ENCODE data around the gene AREG.

The AREG gene

DNA sequence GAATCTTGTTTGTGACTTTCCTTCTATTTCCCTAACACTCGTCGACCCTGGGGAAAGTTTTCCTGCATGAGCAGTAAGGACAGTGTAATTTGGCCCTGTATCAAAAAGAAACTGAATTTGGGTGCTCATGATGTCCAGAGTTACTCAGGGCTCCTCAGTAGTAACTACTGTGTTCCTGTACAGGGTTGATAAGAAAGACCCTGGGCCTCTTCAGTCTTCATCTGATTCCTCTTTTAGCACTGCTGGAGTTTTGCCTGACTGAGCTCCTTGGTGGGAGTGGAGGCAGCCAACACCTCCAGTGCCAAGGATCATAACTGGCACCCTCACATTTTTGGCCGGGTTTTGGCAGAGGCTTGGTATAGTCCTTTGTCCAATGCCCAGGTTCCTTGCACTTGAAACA lies 7.1 kb upstream of the AREG start:
- TF ChIP-seq MAX (IDR thresholded peaks at IDR 0.05; ENCODE audit: low read depth, low read length): no peak
- no peak for TF ChIP-seq CTCF (IDR thresholded peaks at IDR 0.05; ENCODE audit: low read depth, low read length)
- no peak for TF ChIP-seq POLR2A (IDR thresholded peaks at IDR 0.05; ENCODE audit: extremely low read depth, insufficient read length)
- no peak for TF ChIP-seq MYC (IDR thresholded peaks at IDR 0.05; ENCODE audit: low read depth, low read length)

GRCh38 chr4:74438661-74439060 lies 6.3 kb upstream of the AREG start:
- TF ChIP-seq POLR2A (IDR thresholded peaks at IDR 0.05; ENCODE audit: extremely low read depth, insufficient read length) (no peak), MYC (IDR thresholded peaks at IDR 0.05; ENCODE audit: low read depth, low read length) (no peak), CTCF (IDR thresholded peaks at IDR 0.05; ENCODE audit: low read depth, low read length) (no peak), MAX (IDR thresholded peaks at IDR 0.05; ENCODE audit: low read depth, low read length) (no peak)

More for the DNA sequence above, 7.1 kb upstream of the AREG start:
- DNase-seq (ENCODE audit: low read depth): no peak
- H3K4me3 ChIP-seq (ENCODE audit: low read depth, low read length): no peak overlapping the region

DNA sequence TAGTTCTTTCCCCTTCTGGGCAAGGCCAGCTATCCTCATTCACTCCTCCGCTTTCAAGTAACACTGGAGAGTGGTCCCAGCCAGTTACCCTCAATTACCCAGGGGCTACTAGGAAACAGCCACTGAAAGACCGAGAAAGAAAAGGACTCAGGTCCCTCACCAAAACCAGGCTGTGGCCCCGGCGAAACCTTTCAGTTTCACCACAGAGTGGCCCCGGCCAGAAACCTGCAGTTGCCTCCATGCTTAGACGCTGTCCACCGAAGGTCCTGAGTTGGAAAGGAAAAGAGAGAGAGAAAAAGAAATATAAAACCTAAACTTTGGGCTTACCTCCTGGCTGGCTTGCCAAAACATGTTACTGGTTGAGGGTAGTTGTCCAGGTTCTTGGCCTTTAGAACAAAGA lies 5.0 kb upstream of the AREG start:
- no peak for DNase-seq (ENCODE audit: low read depth)
- TF ChIP-seq MAX (IDR thresholded peaks at IDR 0.05; ENCODE audit: low read depth, low read length): no peak
- no peak for TF ChIP-seq MYC (IDR thresholded peaks at IDR 0.05; ENCODE audit: low read depth, low read length)
- no peak for TF ChIP-seq CTCF (IDR thresholded peaks at IDR 0.05; ENCODE audit: low read depth, low read length)
- TF ChIP-seq POLR2A (IDR thresholded peaks at IDR 0.05; ENCODE audit: extremely low read depth, insufficient read length): no peak
- H3K4me3 ChIP-seq (ENCODE audit: low read depth, low read length): no peak overlapping the region

More at GRCh38 chr4:74438661-74439060, 6.3 kb upstream of the AREG start:
- no peak for DNase-seq (ENCODE audit: low read depth)
- no peak overlapping the region for H3K4me3 ChIP-seq (ENCODE audit: low read depth, low read length)

DNA sequence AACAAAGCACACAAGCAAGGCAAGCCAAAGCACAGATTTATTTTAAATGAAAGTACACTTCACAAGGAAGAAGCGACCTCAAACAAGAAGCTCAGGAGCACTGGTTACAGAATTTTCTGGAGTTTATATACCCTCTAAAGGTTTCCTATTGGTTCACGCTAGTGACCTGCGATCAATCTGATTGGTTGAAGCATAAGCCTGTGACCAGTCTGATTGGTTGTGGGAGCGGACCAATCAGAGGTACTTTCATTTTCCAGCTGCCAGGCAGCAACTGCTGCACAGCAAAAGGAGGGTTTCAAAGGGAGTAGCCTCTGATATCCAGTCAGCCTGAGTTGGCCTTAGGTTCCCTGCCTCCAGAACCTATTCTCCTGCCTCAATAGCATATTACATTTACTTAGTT lies 4.6 kb upstream of the AREG start:
- TF ChIP-seq MAX (IDR thresholded peaks at IDR 0.05; ENCODE audit: low read depth, low read length) (no peak), MYC (IDR thresholded peaks at IDR 0.05; ENCODE audit: low read depth, low read length) (no peak), POLR2A (IDR thresholded peaks at IDR 0.05; ENCODE audit: extremely low read depth, insufficient read length) (no peak), CTCF (IDR thresholded peaks at IDR 0.05; ENCODE audit: low read depth, low read length) (no peak)
- no peak for DNase-seq (ENCODE audit: low read depth)
- H3K4me3 ChIP-seq (ENCODE audit: low read depth, low read length): no peak overlapping the region

DNA sequence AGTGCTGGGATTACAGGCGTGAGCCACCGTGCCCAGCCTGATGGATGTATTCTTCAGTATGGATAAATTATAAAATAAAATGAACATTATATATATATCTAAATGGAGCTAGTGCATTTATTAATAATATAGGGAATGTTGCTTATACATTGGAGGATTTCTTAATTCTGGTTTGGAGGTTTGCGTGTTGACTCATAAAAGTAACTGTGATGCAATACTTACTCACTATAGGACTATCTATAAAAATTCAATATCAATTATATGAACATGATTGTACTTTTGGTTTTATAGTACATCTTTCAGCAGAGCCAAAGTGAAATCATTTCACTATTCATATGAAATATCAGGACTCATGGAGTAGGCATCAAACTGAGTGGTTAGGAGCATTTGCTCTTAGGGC lies 3.2 kb upstream of the AREG start:
- no peak for DNase-seq (ENCODE audit: low read depth)
- no peak for TF ChIP-seq POLR2A (IDR thresholded peaks at IDR 0.05; ENCODE audit: extremely low read depth, insufficient read length)
- TF ChIP-seq MAX (IDR thresholded peaks at IDR 0.05; ENCODE audit: low read depth, low read length): no peak
- no peak for TF ChIP-seq CTCF (IDR thresholded peaks at IDR 0.05; ENCODE audit: low read depth, low read length)
- TF ChIP-seq MYC (IDR thresholded peaks at IDR 0.05; ENCODE audit: low read depth, low read length): no peak

More for the DNA sequence above, 3.2 kb upstream of the AREG start:
- H3K4me3 ChIP-seq (ENCODE audit: low read depth, low read length): no peak overlapping the region

All from NB4 (cell line).